GM23338 (cell line): Measurements from ENCODE around the gene RAET1G.

Source experiments
- CREB1 ChIP-seq: fragments of 250-450 bp; sonication (Bioruptor Pico); IDR thresholded peaks from 2 replicates; pipeline ENCODE4 v1.5.0; 2020; ENCODE audit warnings: low read depth, mild to moderate bottlenecking, moderate library complexity
- EZH2 ChIP-seq: fragments of 200-600 bp; sonication (generic); IDR thresholded peaks from one replicate; pipeline ENCODE4 v1.8.0; 2017; ENCODE audit warnings: antibody characterized with exemption, mild to moderate bottlenecking, low read depth; ENCODE audit not compliant: unreplicated experiment
- EZH2phosphoT487 ChIP-seq: fragments of 200-600 bp; sonication (generic); IDR thresholded peaks from one replicate; pipeline ENCODE4 v1.8.1; 2018; ENCODE audit warnings: antibody characterized with exemption; ENCODE audit not compliant: unreplicated experiment
- JUNB ChIP-seq: IDR thresholded peaks from one replicate; pipeline ENCODE4 v1.6.1; 2016; ENCODE audit warnings: antibody characterized with exemption; ENCODE audit not compliant: unreplicated experiment
- POLR2AphosphoS5 ChIP-seq: IDR thresholded peaks from 2 replicates; pipeline ENCODE4 v1.6.1; 2016; ENCODE audit warnings: antibody characterized with exemption, low read depth
- ZNF114 ChIP-seq: fragments of 250-450 bp; sonication (Bioruptor Pico); IDR thresholded peaks from 2 replicates; pipeline ENCODE4 v1.5.0; 2020; ENCODE audit warnings: mild to moderate bottlenecking, moderate library complexity
- ZNF331 ChIP-seq: fragments of 250-450 bp; sonication (Bioruptor Pico); IDR thresholded peaks from 2 replicates; pipeline ENCODE4 v1.5.0; 2020; ENCODE audit warnings: low read depth, mild to moderate bottlenecking, moderate library complexity
- TF ChIP-seq, protein P1 (sequence below), 2 experiments: fragments of 200-600 bp in 1 of 2; sonication (generic) in 1 of 2; conservative IDR thresholded peaks; 2 replicates each; pipeline versions ENCODE4 v1.5.1 to v1.6.1; 2016 to 2017; ENCODE audit warnings: antibody characterized with exemption in 2 of 2, low read depth in 2 of 2, mild to moderate bottlenecking in 2 of 2, moderate library complexity in 1 of 2
- TF ChIP-seq, protein P2 (sequence below): IDR thresholded peaks from one replicate; pipeline ENCODE4 v1.6.1; 2018; ENCODE audit warnings: antibody characterized with exemption; ENCODE audit not compliant: unreplicated experiment
- TF ChIP-seq, protein P3 (sequence below): fragments of 250-450 bp; sonication (Bioruptor Pico); IDR thresholded peaks from 2 replicates; pipeline ENCODE4 v1.5.0; 2020; ENCODE audit warnings: mild to moderate bottlenecking, moderate library complexity
- TF ChIP-seq, protein P4 (sequence below): IDR thresholded peaks from 2 replicates; pipeline ENCODE4 v1.6.1; 2016; ENCODE audit warnings: antibody characterized with exemption

DNA sequence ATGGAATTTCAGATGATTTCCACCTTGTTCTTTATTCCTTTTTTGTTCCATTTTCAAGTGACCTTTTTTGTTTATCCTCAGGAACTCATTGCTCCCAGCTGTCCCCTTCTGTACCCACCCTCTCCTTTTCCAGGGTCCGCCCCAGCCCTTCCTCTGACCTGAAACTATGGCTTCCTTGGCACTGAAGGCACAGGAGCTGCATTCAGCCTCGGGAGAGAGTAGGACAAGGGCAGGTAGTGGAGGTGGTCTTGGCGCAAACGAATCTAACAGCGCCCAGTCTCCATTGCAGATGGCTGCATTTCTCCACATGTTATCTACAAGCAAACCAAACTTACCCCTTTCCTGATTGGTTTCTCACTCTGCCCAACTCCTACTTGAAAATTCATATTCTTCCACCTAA lies 10.1 kb upstream of the RAET1G start:
- TF ChIP-seq, protein P1, sequence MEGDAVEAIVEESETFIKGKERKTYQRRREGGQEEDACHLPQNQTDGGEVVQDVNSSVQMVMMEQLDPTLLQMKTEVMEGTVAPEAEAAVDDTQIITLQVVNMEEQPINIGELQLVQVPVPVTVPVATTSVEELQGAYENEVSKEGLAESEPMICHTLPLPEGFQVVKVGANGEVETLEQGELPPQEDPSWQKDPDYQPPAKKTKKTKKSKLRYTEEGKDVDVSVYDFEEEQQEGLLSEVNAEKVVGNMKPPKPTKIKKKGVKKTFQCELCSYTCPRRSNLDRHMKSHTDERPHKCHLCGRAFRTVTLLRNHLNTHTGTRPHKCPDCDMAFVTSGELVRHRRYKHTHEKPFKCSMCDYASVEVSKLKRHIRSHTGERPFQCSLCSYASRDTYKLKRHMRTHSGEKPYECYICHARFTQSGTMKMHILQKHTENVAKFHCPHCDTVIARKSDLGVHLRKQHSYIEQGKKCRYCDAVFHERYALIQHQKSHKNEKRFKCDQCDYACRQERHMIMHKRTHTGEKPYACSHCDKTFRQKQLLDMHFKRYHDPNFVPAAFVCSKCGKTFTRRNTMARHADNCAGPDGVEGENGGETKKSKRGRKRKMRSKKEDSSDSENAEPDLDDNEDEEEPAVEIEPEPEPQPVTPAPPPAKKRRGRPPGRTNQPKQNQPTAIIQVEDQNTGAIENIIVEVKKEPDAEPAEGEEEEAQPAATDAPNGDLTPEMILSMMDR (conservative IDR thresholded peaks at IDR 0.05; ENCODE audit: low read depth in 2 of 2): no peak
- TF ChIP-seq POLR2AphosphoS5: no peak
- no peak for TF ChIP-seq EZH2phosphoT487
- TF ChIP-seq EZH2: no peak
- no peak for TF ChIP-seq JUNB
- TF ChIP-seq CREB1 (CRISPR knock-in tag): no peak
- TF ChIP-seq, protein P2, sequence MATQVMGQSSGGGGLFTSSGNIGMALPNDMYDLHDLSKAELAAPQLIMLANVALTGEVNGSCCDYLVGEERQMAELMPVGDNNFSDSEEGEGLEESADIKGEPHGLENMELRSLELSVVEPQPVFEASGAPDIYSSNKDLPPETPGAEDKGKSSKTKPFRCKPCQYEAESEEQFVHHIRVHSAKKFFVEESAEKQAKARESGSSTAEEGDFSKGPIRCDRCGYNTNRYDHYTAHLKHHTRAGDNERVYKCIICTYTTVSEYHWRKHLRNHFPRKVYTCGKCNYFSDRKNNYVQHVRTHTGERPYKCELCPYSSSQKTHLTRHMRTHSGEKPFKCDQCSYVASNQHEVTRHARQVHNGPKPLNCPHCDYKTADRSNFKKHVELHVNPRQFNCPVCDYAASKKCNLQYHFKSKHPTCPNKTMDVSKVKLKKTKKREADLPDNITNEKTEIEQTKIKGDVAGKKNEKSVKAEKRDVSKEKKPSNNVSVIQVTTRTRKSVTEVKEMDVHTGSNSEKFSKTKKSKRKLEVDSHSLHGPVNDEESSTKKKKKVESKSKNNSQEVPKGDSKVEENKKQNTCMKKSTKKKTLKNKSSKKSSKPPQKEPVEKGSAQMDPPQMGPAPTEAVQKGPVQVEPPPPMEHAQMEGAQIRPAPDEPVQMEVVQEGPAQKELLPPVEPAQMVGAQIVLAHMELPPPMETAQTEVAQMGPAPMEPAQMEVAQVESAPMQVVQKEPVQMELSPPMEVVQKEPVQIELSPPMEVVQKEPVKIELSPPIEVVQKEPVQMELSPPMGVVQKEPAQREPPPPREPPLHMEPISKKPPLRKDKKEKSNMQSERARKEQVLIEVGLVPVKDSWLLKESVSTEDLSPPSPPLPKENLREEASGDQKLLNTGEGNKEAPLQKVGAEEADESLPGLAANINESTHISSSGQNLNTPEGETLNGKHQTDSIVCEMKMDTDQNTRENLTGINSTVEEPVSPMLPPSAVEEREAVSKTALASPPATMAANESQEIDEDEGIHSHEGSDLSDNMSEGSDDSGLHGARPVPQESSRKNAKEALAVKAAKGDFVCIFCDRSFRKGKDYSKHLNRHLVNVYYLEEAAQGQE: no peak
- TF ChIP-seq ZNF331 (CRISPR knock-in tag): no peak
- TF ChIP-seq, protein P3, sequence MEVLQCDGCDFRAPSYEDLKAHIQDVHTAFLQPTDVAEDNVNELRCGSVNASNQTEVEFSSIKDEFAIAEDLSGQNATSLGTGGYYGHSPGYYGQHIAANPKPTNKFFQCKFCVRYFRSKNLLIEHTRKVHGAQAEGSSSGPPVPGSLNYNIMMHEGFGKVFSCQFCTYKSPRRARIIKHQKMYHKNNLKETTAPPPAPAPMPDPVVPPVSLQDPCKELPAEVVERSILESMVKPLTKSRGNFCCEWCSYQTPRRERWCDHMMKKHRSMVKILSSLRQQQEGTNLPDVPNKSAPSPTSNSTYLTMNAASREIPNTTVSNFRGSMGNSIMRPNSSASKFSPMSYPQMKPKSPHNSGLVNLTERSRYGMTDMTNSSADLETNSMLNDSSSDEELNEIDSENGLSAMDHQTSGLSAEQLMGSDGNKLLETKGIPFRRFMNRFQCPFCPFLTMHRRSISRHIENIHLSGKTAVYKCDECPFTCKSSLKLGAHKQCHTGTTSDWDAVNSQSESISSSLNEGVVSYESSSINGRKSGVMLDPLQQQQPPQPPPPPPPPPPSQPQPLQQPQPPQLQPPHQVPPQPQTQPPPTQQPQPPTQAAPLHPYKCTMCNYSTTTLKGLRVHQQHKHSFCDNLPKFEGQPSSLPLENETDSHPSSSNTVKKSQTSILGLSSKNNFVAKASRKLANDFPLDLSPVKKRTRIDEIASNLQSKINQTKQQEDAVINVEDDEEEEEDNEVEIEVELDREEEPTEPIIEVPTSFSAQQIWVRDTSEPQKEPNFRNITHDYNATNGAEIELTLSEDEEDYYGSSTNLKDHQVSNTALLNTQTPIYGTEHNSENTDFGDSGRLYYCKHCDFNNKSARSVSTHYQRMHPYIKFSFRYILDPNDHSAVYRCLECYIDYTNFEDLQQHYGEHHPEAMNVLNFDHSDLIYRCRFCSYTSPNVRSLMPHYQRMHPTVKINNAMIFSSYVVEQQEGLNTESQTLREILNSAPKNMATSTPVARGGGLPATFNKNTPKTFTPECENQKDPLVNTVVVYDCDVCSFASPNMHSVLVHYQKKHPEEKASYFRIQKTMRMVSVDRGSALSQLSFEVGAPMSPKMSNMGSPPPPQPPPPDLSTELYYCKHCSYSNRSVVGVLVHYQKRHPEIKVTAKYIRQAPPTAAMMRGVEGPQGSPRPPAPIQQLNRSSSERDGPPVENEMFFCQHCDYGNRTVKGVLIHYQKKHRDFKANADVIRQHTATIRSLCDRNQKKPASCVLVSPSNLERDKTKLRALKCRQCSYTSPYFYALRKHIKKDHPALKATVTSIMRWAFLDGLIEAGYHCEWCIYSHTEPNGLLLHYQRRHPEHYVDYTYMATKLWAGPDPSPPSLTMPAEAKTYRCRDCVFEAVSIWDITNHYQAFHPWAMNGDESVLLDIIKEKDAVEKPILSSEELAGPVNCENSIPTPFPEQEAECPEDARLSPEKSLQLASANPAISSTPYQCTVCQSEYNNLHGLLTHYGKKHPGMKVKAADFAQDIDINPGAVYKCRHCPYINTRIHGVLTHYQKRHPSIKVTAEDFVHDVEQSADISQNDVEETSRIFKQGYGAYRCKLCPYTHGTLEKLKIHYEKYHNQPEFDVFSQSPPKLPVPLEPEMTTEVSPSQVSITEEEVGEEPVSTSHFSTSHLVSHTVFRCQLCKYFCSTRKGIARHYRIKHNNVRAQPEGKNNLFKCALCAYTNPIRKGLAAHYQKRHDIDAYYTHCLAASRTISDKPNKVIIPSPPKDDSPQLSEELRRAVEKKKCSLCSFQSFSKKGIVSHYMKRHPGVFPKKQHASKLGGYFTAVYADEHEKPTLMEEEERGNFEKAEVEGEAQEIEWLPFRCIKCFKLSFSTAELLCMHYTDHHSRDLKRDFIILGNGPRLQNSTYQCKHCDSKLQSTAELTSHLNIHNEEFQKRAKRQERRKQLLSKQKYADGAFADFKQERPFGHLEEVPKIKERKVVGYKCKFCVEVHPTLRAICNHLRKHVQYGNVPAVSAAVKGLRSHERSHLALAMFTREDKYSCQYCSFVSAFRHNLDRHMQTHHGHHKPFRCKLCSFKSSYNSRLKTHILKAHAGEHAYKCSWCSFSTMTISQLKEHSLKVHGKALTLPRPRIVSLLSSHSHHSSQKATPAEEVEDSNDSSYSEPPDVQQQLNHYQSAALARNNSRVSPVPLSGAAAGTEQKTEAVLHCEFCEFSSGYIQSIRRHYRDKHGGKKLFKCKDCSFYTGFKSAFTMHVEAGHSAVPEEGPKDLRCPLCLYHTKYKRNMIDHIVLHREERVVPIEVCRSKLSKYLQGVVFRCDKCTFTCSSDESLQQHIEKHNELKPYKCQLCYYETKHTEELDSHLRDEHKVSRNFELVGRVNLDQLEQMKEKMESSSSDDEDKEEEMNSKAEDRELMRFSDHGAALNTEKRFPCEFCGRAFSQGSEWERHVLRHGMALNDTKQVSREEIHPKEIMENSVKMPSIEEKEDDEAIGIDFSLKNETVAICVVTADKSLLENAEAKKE: no peak
- TF ChIP-seq, protein P4, sequence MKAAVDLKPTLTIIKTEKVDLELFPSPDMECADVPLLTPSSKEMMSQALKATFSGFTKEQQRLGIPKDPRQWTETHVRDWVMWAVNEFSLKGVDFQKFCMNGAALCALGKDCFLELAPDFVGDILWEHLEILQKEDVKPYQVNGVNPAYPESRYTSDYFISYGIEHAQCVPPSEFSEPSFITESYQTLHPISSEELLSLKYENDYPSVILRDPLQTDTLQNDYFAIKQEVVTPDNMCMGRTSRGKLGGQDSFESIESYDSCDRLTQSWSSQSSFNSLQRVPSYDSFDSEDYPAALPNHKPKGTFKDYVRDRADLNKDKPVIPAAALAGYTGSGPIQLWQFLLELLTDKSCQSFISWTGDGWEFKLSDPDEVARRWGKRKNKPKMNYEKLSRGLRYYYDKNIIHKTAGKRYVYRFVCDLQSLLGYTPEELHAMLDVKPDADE: no peak
- no peak for TF ChIP-seq ZNF114 (CRISPR knock-in tag)
